HEK293 (cell line): ENCODE results near the gene PPP1R9B.

Experiments
- CTCF ChIP-seq: fragments of 450-650 bp; formaldehyde crosslinking; IDR thresholded peaks from 2 replicates; pipeline ENCODE4 v1.5.1; 2016; ENCODE audit warnings: missing biosample characterization, missing genetic modification characterization
- KLF16 ChIP-seq: fragments of 450-650 bp; formaldehyde crosslinking; IDR thresholded peaks from 2 replicates; pipeline ENCODE4 v1.5.1; 2017; ENCODE audit warnings: missing biosample characterization, missing genetic modification characterization
- OSR2 ChIP-seq: fragments of 450-650 bp; formaldehyde crosslinking; IDR thresholded peaks from 2 replicates; pipeline ENCODE4 v1.5.1; 2016; ENCODE audit warnings: missing biosample characterization, missing genetic modification characterization
- ZBTB17 ChIP-seq: fragments of 450-650 bp; formaldehyde crosslinking; IDR thresholded peaks from 2 replicates; pipeline ENCODE4 v1.5.1; 2016; ENCODE audit warnings: missing biosample characterization, missing genetic modification characterization
- ZFP69B ChIP-seq: fragments of 450-650 bp; formaldehyde crosslinking; IDR thresholded peaks from 2 replicates; pipeline ENCODE4 v1.5.1; 2016; ENCODE audit warnings: missing biosample characterization, missing genetic modification characterization
- ZNF114 ChIP-seq: fragments of 450-650 bp; formaldehyde crosslinking; IDR thresholded peaks from 2 replicates; pipeline ENCODE4 v1.5.0; 2017; ENCODE audit warnings: missing biosample characterization, missing genetic modification characterization

- no peak for TF ChIP-seq ZBTB17 (tag by site-specific recombination)
- no peak for TF ChIP-seq KLF16
- no peak for TF ChIP-seq CTCF
- no peak for TF ChIP-seq OSR2 (tag by site-specific recombination)
- TF ChIP-seq ZNF114 (tag by site-specific recombination): no peak
- no peak for TF ChIP-seq ZFP69B (tag by site-specific recombination)
Observed at GRCh38 chr17:50128441-50129352, 21.8 kb downstream of the PPP1R9B start.
